Measurements from ENCODE around the gene LINS1. TPM values are rescaled to one million over a fixed set of nuclear protein-coding genes. Genes with fewer than 3 reads are reported as not detected.

Gene LINS1
- total and polyA plus RNA-seq, 2 of the 8 experiments (the other 6 are each of a cell fraction or from before 2014, with no cell fraction given), result 4.2 to 8.1 TPM

- TF ChIP-seq CHD1 (IDR thresholded peaks at IDR 0.05; ENCODE audit: low read depth, low read length) (no peak), CTCF (IDR thresholded peaks at IDR 0.05; ENCODE audit: control extremely low read depth in 1 of 3, insufficient read depth in 1 of 3, low read depth in 1 of 3, low read length in 3 of 3) (no peak), EZH2 (IDR thresholded peaks at IDR 0.05; ENCODE audit: low read depth, low read length, severe bottlenecking) (no peak), POLR2AphosphoS5 (IDR thresholded peaks at IDR 0.05; ENCODE audit: low read depth, low read length) (no peak), ASH2L (IDR thresholded peaks at IDR 0.05; ENCODE audit: low read length) (no peak)
- TF ChIP-seq, protein P1, sequence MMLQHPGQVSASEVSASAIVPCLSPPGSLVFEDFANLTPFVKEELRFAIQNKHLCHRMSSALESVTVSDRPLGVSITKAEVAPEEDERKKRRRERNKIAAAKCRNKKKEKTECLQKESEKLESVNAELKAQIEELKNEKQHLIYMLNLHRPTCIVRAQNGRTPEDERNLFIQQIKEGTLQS (IDR thresholded peaks at IDR 0.05; ENCODE audit: insufficient read depth, low read depth, low read length), result no peak
Observed at GRCh38 chr15:100596792-100597191, 5.2 kb downstream of the LINS1 start (continued).

All from H1 (cell line).